GM12878 (cell line): ENCODE results near the gene LRRC4B. TPM values are rescaled to one million over a fixed set of nuclear protein-coding genes. Genes with fewer than 3 reads are reported as not detected.

Experiments used
- ATAC-seq: fragments of 200-7000 bp; cut with Tn5 transposase; 3 replicates; pipeline ENCODE4 v1.9.1; 2020; ENCODE audit warnings: mild to moderate bottlenecking, moderate library complexity
- BruUV-seq: library from RNA; stranded (reverse); fragments of 400-500 nt; replicated peaks from 2 replicates; lab custom pipeline; 2021; lab: Mats Ljungman, UMichigan
- CTCF ChIA-PET: fragments of 300-600 bp; sonication (Branson Sonifier 250); formaldehyde crosslinking; extraction: SDS; loops from one replicate; lab custom pipeline; 2021; ENCODE audit warnings: inconsistent platforms; lab: Yijun Ruan, JAX
- POLR2A ChIA-PET: fragments of 350-600 bp; formaldehyde crosslinking; extraction: SDS; loops from one replicate; lab custom pipeline; 2021; ENCODE audit warnings: inconsistent platforms; lab: Charles Lee
- RAD21 ChIA-PET: fragments of 300-600 bp; sonication (Branson Sonifier 250); formaldehyde crosslinking; loops from one replicate; lab custom pipeline; 2023; ENCODE audit warnings: antibody characterized with exemption; ENCODE audit not compliant: unreplicated experiment; lab: Charles Lee
- SMC1A ChIA-PET: fragments of 300-600 bp; sonication (Branson Sonifier 250); formaldehyde crosslinking; loops from one replicate; lab custom pipeline; 2023; ENCODE audit not compliant: unreplicated experiment, uncharacterized antibody; lab: Charles Lee
- DNase-seq: peaks from one replicate; pipeline ENCODE4 v3.0.0-alpha.2; 2011; ENCODE audit warnings: low read depth, low spot score
- FAIRE-seq: peaks from 3 replicates; lab custom pipeline; 2011; peaks lifted over from hg19 to GRCh38; lab: Jason Lieb, UNC
- H2AFZ ChIP-seq: 2 replicates; pipeline ENCODE4 v1.6.0; 2011; ENCODE audit warnings: low read depth, low read length, control low read depth; ENCODE audit not compliant: control insufficient read depth
- H3K27ac ChIP-seq: 2 replicates; pipeline ENCODE4 v1.5.1; 2011; ENCODE audit warnings: control low read depth; ENCODE audit not compliant: control insufficient read depth, insufficient read depth
- H3K27me3 ChIP-seq, 2 experiments: replicated peaks in 1 of 2; 2 replicates each; pipeline versions ENCODE4 v1.6.0 to v1.6.1; 2011; ENCODE audit warnings: low read length in 1 of 2; ENCODE audit not compliant: control insufficient read depth in 2 of 2, insufficient read depth in 2 of 2
- H3K36me3 ChIP-seq, 2 experiments: 2 replicates each; pipeline ENCODE4 v1.5.1; 2011; ENCODE audit warnings: low read length in 1 of 2; ENCODE audit not compliant: control insufficient read depth in 2 of 2, insufficient read depth in 2 of 2
- H3K4me1 ChIP-seq: 2 replicates; pipeline ENCODE4 v1.6.1; 2011; ENCODE audit warnings: mild to moderate bottlenecking, low read length, moderate library complexity, mixed read lengths; ENCODE audit not compliant: control insufficient read depth, insufficient read depth
- H3K4me2 ChIP-seq: 2 replicates; pipeline ENCODE4 v1.6.0; 2011; ENCODE audit warnings: control low read depth; ENCODE audit not compliant: control insufficient read depth, insufficient read depth
- H3K4me3 ChIP-seq: fragments of 200-600 bp; sonication (generic); 2 replicates; pipeline ENCODE4 v1.5.1; 2016
- H3K79me2 ChIP-seq: 2 replicates; pipeline ENCODE4 v1.6.0; 2011; ENCODE audit warnings: low read length; ENCODE audit not compliant: control insufficient read depth, insufficient read depth
- H3K9ac ChIP-seq: 2 replicates; pipeline ENCODE4 v1.8.0; 2011; ENCODE audit warnings: low read length, control low read depth, mixed read lengths; ENCODE audit not compliant: control insufficient read depth, insufficient read depth
- H3K9me3 ChIP-seq: replicated peaks from 3 replicates; pipeline ENCODE4 v1.5.1; 2011; ENCODE audit warnings: mild to moderate bottlenecking, low read length; ENCODE audit not compliant: control insufficient read depth, insufficient read depth
- H4K20me1 ChIP-seq: 2 replicates; pipeline ENCODE4 v1.6.0; 2011; ENCODE audit not compliant: control insufficient read depth, insufficient read depth
- DPF2 ChIP-seq: fragments of 450-650 bp; IDR thresholded peaks from 2 replicates; pipeline ENCODE4 v1.6.1; 2017; ENCODE audit warnings: mild to moderate bottlenecking
- EGR1 ChIP-seq, 2 experiments: IDR thresholded peaks; 1 replicate in 1 of 2; 2 replicates in 1 of 2; pipeline ENCODE4 v1.6.1; 2011 to 2012; ENCODE audit warnings: low read depth in 2 of 2, low read length in 2 of 2, borderline replicate concordance in 1 of 2, mild to moderate bottlenecking in 1 of 2, moderate library complexity in 1 of 2
- ESRRA ChIP-seq: IDR thresholded peaks from 2 replicates; pipeline ENCODE4 v1.6.1; 2012; ENCODE audit warnings: mild to moderate bottlenecking, low read length, improper control_type of control experiment
- GATAD2B ChIP-seq: fragments of 450-650 bp; conservative IDR thresholded peaks from 2 replicates; pipeline ENCODE4 v1.6.1; 2017; ENCODE audit warnings: low read depth, mild to moderate bottlenecking, moderate library complexity
- IRF3 ChIP-seq: fragments of 450-650 bp; IDR thresholded peaks from 2 replicates; pipeline ENCODE4 v1.6.1; 2014; ENCODE audit warnings: mild to moderate bottlenecking
- KAT2A ChIP-seq: conservative IDR thresholded peaks from 2 replicates; pipeline ENCODE4 v1.6.1; 2011; ENCODE audit warnings: low read depth, low read length; ENCODE audit not compliant: control insufficient read depth
- MTA3 ChIP-seq: IDR thresholded peaks from 2 replicates; pipeline ENCODE4 v1.6.1; 2012; ENCODE audit warnings: low read length, inconsistent platforms, borderline replicate concordance
- PAX8 ChIP-seq: fragments of 450-650 bp; IDR thresholded peaks from 2 replicates; pipeline ENCODE4 v1.6.1; 2017; ENCODE audit warnings: mild to moderate bottlenecking, moderate library complexity
- RAD21 ChIP-seq: IDR thresholded peaks from 2 replicates; pipeline ENCODE4 v1.6.1; 2011; ENCODE audit warnings: mild to moderate bottlenecking, low read depth, low read length, moderate library complexity; ENCODE audit not compliant: insufficient read depth
- RB1 ChIP-seq: fragments of 450-650 bp; formaldehyde crosslinking; IDR thresholded peaks from 2 replicates; pipeline ENCODE4 v1.6.1; 2017; ENCODE audit warnings: mild to moderate bottlenecking, borderline replicate concordance
- TAF1 ChIP-seq: IDR thresholded peaks from 2 replicates; pipeline ENCODE4 v1.6.1; 2011; ENCODE audit warnings: mild to moderate bottlenecking, low read depth, low read length, borderline replicate concordance
- ZBED1 ChIP-seq: IDR thresholded peaks from 2 replicates; pipeline ENCODE4 v1.6.1; 2016; ENCODE audit warnings: borderline replicate concordance
- ZNF592 ChIP-seq: fragments of 450-650 bp; IDR thresholded peaks from 2 replicates; pipeline ENCODE4 v1.6.1; 2017; ENCODE audit warnings: mild to moderate bottlenecking, moderate library complexity
- WGBS: methylation state at CpG from one replicate; pipeline ENCODE4 v1.1.6; 2016; ENCODE audit warnings: low lambda C conversion rate; ENCODE audit not compliant: insufficient replicate concordance, insufficient coverage; ENCODE audit errors: missing lambda C conversion rate; 5-methylcytosine and 5-hydroxymethylcytosine counted together
- in situ Hi-C: fragments of 300-500 bp; cut with MboI; formaldehyde crosslinking; loops from 9 replicates; pipeline ENCODE4 v1.14.3; 2018; ENCODE audit warnings: mixed read lengths
- intact Hi-C: fragments of 100-400 bp; cut with micrococcal nuclease; formaldehyde crosslinking; loops from one replicate; pipeline ENCODE4 v1.14.2; 2022; ENCODE audit not compliant: unreplicated experiment
- polyA plus RNA-seq, 11 experiments: library from polyadenylated mRNA; depleted of rRNA in 4 of 11; unstranded in 6 of 11; stranded (reverse) in 5 of 11; fragments of >200 nt; fragmentation: Nextera tagmentation in 4 of 11; fragmentation: Illumina TruSeq in 1 of 11; extraction: Ambion mirVana in 4 of 11; extraction: Trizol in 1 of 11; gene quantifications; 1 replicate in 1 of 11; 2 replicates in 10 of 11; pipeline versions ENCODE4 v1.2.1 to v1.2.3, GENCODE V29; 2011 to 2016; ENCODE audit warnings: inconsistent platforms in 2 of 11, missing spikeins in 2 of 11, low read depth in 1 of 11
- total RNA-seq, 4 experiments: library from RNA; depleted of rRNA in 3 of 4; stranded (reverse); fragments of >200 nt in 3 of 4; fragmentation: Illumina TruSeq in 1 of 4; extraction: Trizol in 1 of 4; gene quantifications; 2 replicates each; pipeline versions ENCODE4 v1.2.1 to v1.2.3, GENCODE V29; 2013 to 2021

The LRRC4B gene
- total and polyA plus RNA-seq, 10 of the 15 experiments (the other 5 are each of a cell fraction or from before 2014, with no cell fraction given), result 0.14 TPM; not detected in 9

GRCh38 chr19:50568728-50569698 is 778 bp upstream of the LRRC4B start:
- DNase-seq, result no peak
- CTCF ChIA-PET, result no interaction called here

More at GRCh38 chr19:50568728-50569698, 778 bp upstream of the LRRC4B start:
- Histone ChIP-seq H3K4me1 (peaks cover 7% of the 10 kb centered on the region), H3K36me3 (no peaks in the 10 kb centered on the region), H3K9ac (no peak overlapping the region), H4K20me1 (no peaks in the 10 kb centered on the region), H3K27ac (no peak overlapping the region), H3K4me2 (no peak overlapping the region), H3K79me2 (no peaks in the 10 kb centered on the region), H2AFZ (no peak overlapping the region), H3K9me3 (no peaks in the 10 kb centered on the region), H3K4me3 (no peak overlapping the region), H3K27me3 (peaks cover 2 to 9% of the 10 kb centered on the region in 2 experiments; a peak in 3 of 4 replicates)
- in situ Hi-C loops (no loop called here), intact Hi-C loops (no loop called here)
- ChIA-PET RAD21 (no interaction called here), SMC1A (no interaction called here), POLR2A (interaction anchor here (0.7 kb wide), 1 partner anchor 12 kb away, joined by 3 read pairs; no protein-coding TSS in a partner anchor)
- FAIRE-seq (no peak), ATAC-seq (no peak)
- no TSS peak for BruUV-seq
- no peak for TF ChIP-seq DPF2
- TF ChIP-seq IRF3, result no peak
- no peak for TF ChIP-seq MTA3
- TF ChIP-seq RB1, result no peak
- TF ChIP-seq GATAD2B, result no peak
- TF ChIP-seq EGR1 (IDR thresholded peaks at IDR 0.05; ENCODE audit: borderline replicate concordance in 1 of 2, low read depth in 2 of 2, low read length in 2 of 2), result no peak
- no peak for TF ChIP-seq ZBED1
- no peak for TF ChIP-seq ESRRA
- TF ChIP-seq TAF1, result no peak
- TF ChIP-seq ZNF592, result no peak
- TF ChIP-seq KAT2A, result no peak
- no peak for TF ChIP-seq PAX8
- TF ChIP-seq RAD21, result no peak
- WGBS, result 23% methylated on average over 10 of the region's 20 CpGs
